Parathyroid adenoma (tissue), 2 donors: ENCODE measurements around the gene PGAP6.

ENCODE experiments used
- H2AFZ ChIP-seq: fragments of 300-600 bp; sonication (generic); one replicate; pipeline ENCODE4 v1.7.0; 2017; ENCODE audit warnings: antibody characterized with exemption, mild to moderate bottlenecking
- H3K27ac ChIP-seq: fragments of 300-600 bp; sonication (generic); one replicate; pipeline ENCODE4 v1.7.0; 2017
- H3K27me3 ChIP-seq: fragments of 300-600 bp; sonication (generic); one replicate; pipeline ENCODE4 v1.7.0; 2017; ENCODE audit warnings: low read length; ENCODE audit not compliant: control insufficient read depth, insufficient read depth
- H3K36me3 ChIP-seq: fragments of 300-600 bp; sonication (generic); one replicate; pipeline ENCODE4 v1.7.0; 2017; ENCODE audit warnings: low read length; ENCODE audit not compliant: control insufficient read depth, insufficient read depth
- H3K4me1 ChIP-seq: fragments of 300-600 bp; sonication (generic); one replicate; pipeline ENCODE4 v1.7.0; 2017; ENCODE audit warnings: control low read depth
- H3K4me2 ChIP-seq: fragments of 300-600 bp; sonication (generic); one replicate; pipeline ENCODE4 v1.7.0; 2017; ENCODE audit warnings: low read length
- H3K4me3 ChIP-seq: fragments of 300-600 bp; sonication (generic); one replicate; pipeline ENCODE4 v1.7.0; 2017; ENCODE audit warnings: low read depth, low read length
- H3K79me2 ChIP-seq: fragments of 300-600 bp; sonication (generic); one replicate; pipeline ENCODE4 v1.7.0; 2017; ENCODE audit warnings: control low read depth
- H3K9ac ChIP-seq: fragments of 300-600 bp; sonication (generic); one replicate; pipeline ENCODE4 v1.7.0; 2017; ENCODE audit warnings: mild to moderate bottlenecking
- H3K9me3 ChIP-seq: fragments of 300-600 bp; sonication (generic); one replicate; pipeline ENCODE4 v1.7.0; 2017; ENCODE audit warnings: low read length; ENCODE audit not compliant: control insufficient read depth
- CTCF ChIP-seq: fragments of 300-600 bp; sonication (generic); IDR thresholded peaks from one replicate; pipeline ENCODE4 v1.7.0; 2017; ENCODE audit warnings: antibody characterized with exemption, mild to moderate bottlenecking
- donor health status: primary hyperparathyroidism.

Gene PGAP6

DNA sequence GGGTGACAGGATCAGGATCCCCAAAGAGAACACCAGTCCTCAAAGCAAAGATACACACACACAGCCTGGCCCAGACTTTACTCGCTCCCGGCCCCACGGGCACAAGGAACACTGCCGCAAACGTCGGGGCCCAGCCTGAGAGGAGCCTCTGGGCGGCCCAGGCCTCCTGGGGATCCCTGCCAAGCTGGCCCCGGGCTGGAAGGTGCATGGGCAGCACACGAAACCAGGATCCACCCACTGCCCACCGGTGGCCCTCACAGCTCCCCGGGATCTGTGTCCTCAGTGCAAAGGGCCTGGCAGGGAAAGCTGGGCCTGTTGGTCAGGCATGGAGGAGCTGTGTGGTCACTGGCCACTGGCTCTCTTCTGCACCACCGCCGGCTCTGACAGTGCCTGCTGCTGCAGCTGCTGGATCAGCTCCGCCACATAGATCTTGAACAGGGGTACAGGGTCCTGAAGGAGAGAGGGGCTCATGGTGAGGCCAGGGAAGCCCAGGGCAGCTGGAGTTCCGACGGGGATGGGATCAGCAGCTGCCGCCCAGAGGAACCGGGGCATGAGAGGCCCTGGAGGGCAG, 14.4 kb downstream of the PGAP6 start:
- no peak overlapping the region for H3K27ac ChIP-seq
- H3K9me3 ChIP-seq = no peaks in the 10 kb centered on the region
- no peak overlapping the region for H2AFZ ChIP-seq
- H3K79me2 ChIP-seq = no peaks in the 10 kb centered on the region
- no peak overlapping the region for H3K4me2 ChIP-seq
- no peak for TF ChIP-seq CTCF
- H3K27me3 ChIP-seq = no peaks in the 10 kb centered on the region
- H3K4me1 ChIP-seq = peaks cover 9% of the 10 kb centered on the region
- H3K9ac ChIP-seq = no peak overlapping the region
- no peaks in the 10 kb centered on the region for H3K36me3 ChIP-seq
- no peak overlapping the region for H3K4me3 ChIP-seq

GRCh38 chr16:366476-366875, 15.3 kb downstream of the PGAP6 start:
- H3K9ac ChIP-seq = no peak overlapping the region
- no peaks in the 10 kb centered on the region for H3K79me2 ChIP-seq
- H3K4me3 ChIP-seq = no peak overlapping the region
- no peak for TF ChIP-seq CTCF
- peaks cover 9% of the 10 kb centered on the region for H3K4me1 ChIP-seq
- no peak overlapping the region for H3K27ac ChIP-seq
- no peaks in the 10 kb centered on the region for H3K9me3 ChIP-seq
- H3K4me2 ChIP-seq = no peak overlapping the region
- H3K27me3 ChIP-seq = no peaks in the 10 kb centered on the region
- no peak overlapping the region for H2AFZ ChIP-seq
- no peaks in the 10 kb centered on the region for H3K36me3 ChIP-seq

DNA sequence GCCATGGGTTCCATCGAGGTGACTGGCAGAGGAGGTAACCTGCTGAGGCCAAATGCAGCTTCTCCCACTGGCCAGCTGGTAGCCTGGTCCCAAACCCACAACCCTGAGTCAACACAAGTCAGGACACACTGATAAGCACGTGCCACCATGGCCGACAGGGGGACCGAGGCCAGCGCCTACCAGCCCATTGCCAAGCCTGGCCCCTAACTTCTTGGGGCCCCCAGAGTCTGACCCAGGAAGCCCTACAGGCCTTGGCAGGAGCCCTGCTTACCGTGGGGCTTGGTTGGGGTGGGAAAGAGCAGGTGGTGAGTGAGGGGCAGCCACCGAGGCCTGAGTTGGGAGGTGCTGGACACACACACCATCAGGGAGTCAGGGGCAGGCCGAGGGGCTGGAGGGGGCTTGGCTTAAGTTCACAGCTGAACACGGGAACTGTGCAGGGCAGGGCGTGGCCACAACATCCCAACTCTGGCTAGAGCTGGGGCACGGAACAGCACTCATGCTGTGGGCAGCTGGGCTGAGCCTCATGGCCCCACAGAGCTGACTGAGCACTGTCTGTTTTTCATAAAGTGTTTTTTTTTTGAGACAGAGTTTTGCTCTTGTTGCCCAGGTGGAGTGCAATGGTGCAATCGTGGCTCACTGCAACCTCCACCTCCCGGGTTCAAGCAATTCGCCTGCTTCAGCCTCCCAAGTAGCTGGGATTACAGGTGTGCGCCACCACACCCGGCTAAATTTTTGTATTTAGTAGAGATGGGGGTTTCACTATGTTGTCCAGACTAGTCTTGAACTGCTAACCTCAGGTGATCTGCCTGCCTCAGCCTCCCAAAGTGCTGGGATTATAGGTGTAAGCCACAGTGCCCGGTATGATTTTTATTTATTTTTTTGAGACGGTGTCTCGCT, 16.9 kb downstream of the PGAP6 start:
- H3K4me2 ChIP-seq = no peak overlapping the region
- no peak overlapping the region for H3K4me3 ChIP-seq
- no peaks in the 10 kb centered on the region for H3K9me3 ChIP-seq
- H3K36me3 ChIP-seq = no peaks in the 10 kb centered on the region
- no peaks in the 10 kb centered on the region for H3K79me2 ChIP-seq
- no peak overlapping the region for H3K9ac ChIP-seq
- H3K4me1 ChIP-seq = peaks cover 4% of the 10 kb centered on the region
- no peak overlapping the region for H3K27ac ChIP-seq
- no peak for TF ChIP-seq CTCF
- H3K27me3 ChIP-seq = no peaks in the 10 kb centered on the region
- H2AFZ ChIP-seq = no peak overlapping the region

DNA sequence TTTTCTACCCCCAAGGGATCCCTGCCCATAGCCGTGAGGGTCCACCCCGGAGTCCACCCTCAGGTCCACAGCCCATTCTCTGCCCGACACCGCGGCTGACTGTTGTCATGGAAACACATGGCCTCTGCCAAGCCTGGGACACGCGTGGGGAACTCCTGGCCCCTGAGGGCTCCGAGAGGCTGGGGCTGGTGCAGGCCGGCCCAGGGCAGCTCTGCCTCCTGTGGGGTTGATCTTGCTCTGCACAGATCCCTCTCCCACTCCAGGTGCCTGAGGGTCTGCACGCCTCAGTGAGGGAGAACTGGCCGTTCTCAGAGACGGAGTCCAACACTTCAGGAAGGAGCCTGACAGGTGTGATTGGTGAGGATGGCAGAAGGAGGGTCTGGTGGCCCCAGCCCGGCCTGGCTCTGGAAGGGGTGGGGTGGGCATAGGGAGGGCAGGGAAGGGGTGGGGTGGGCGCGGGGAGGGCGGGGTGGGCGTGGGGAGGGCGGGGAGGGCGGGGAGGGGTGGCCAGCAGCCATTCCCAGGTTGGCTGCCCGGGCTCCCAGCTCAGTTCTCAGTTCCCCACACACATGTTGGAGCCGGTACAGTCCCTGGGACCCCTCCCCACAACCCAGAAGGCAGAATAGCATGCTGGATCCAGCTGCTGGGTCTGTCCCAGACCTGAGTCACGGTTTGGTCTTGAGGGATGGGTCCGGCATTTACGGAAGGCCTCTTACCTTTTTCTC, 17.9 kb downstream of the PGAP6 start:
- Histone ChIP-seq H3K36me3 (no peaks in the 10 kb centered on the region), H3K4me2 (no peak overlapping the region), H3K4me1 (no peaks in the 10 kb centered on the region), H3K27me3 (no peaks in the 10 kb centered on the region), H3K4me3 (no peak overlapping the region), H3K27ac (no peak overlapping the region), H3K9ac (no peak overlapping the region), H2AFZ (no peak overlapping the region), H3K79me2 (no peaks in the 10 kb centered on the region), H3K9me3 (no peaks in the 10 kb centered on the region)
- no peak for TF ChIP-seq CTCF
